Cardiac muscle cell (in vitro differentiated cells and primary cell): ENCODE data around the gene ASCC3. TPM values are rescaled to one million over a fixed set of nuclear protein-coding genes. Genes with fewer than 3 reads are reported as not detected.

ENCODE experiments used
- DNase-seq, 2 donors: peaks; one replicate each; pipeline versions ENCODE4 v3.0.0 to v3.0.0-alpha.2; 2010 to 2017; ENCODE audit warnings: low read depth in 1 of 2, low spot score in 1 of 2
- H3K27ac ChIP-seq: fragments of 200-600 bp; sonication (generic); 2 replicates; pipeline ENCODE4 v1.5.1; 2016
- H3K27me3 ChIP-seq: fragments of 200-600 bp; sonication (generic); 2 replicates; pipeline ENCODE4 v1.6.0; 2016; ENCODE audit warnings: control low read depth
- H3K36me3 ChIP-seq: fragments of 200-600 bp; sonication (generic); 2 replicates; pipeline ENCODE4 v1.5.1; 2016; ENCODE audit warnings: control low read depth
- H3K4me1 ChIP-seq: fragments of 200-600 bp; sonication (generic); 2 replicates; pipeline ENCODE4 v1.8.1; 2017; ENCODE audit warnings: low read depth, mild to moderate bottlenecking, mixed run types
- H3K4me3 ChIP-seq: fragments of 200-600 bp; sonication (generic); 2 replicates; pipeline ENCODE4 v1.5.1; 2016; ENCODE audit warnings: mild to moderate bottlenecking
- H3K9me3 ChIP-seq: fragments of 200-600 bp; sonication (generic); 2 replicates; pipeline ENCODE4 v1.5.1; 2017; ENCODE audit warnings: low read depth, mild to moderate bottlenecking, control low read depth
- polyA plus RNA-seq: library from polyadenylated mRNA; unstranded; fragments of >200 nt; fragmentation: Nextera tagmentation; extraction: Ambion mirVana; gene quantifications from 2 replicates; pipeline ENCODE4 v1.2.1, GENCODE V29; 2016
- total RNA-seq: library from RNA; depleted of rRNA; stranded (reverse); fragments of >200 nt; gene quantifications from 2 replicates; pipeline ENCODE4 v1.2.3, GENCODE V29; 2016
- TF ChIP-seq, protein P1 (sequence below): IDR thresholded peaks from 2 replicates; pipeline ENCODE4 v1.5.1; 2012; ENCODE audit warnings: low read depth, mild to moderate bottlenecking, low read length

ASCC3 gene
- total and polyA plus RNA-seq, 2 experiments from 2014 or later: 29.3 to 33.7 TPM

- peak in 1 of 2 donors; percentile 11 for DNase-seq
- Histone ChIP-seq H3K27me3 (no peaks in the 10 kb centered on the region), H3K27ac (peak overlapping the region; percentile 95), H3K4me1 (peaks cover 19% of the 10 kb centered on the region), H3K4me3 (peak overlapping the region; percentile 80), H3K9me3 (no peaks in the 10 kb centered on the region), H3K36me3 (no peaks in the 10 kb centered on the region)
- TF ChIP-seq, protein P1, sequence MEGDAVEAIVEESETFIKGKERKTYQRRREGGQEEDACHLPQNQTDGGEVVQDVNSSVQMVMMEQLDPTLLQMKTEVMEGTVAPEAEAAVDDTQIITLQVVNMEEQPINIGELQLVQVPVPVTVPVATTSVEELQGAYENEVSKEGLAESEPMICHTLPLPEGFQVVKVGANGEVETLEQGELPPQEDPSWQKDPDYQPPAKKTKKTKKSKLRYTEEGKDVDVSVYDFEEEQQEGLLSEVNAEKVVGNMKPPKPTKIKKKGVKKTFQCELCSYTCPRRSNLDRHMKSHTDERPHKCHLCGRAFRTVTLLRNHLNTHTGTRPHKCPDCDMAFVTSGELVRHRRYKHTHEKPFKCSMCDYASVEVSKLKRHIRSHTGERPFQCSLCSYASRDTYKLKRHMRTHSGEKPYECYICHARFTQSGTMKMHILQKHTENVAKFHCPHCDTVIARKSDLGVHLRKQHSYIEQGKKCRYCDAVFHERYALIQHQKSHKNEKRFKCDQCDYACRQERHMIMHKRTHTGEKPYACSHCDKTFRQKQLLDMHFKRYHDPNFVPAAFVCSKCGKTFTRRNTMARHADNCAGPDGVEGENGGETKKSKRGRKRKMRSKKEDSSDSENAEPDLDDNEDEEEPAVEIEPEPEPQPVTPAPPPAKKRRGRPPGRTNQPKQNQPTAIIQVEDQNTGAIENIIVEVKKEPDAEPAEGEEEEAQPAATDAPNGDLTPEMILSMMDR: no peak
Observed at GRCh38 chr6:100881707-100882040, 545 bp upstream of the ASCC3 start.

DNA sequence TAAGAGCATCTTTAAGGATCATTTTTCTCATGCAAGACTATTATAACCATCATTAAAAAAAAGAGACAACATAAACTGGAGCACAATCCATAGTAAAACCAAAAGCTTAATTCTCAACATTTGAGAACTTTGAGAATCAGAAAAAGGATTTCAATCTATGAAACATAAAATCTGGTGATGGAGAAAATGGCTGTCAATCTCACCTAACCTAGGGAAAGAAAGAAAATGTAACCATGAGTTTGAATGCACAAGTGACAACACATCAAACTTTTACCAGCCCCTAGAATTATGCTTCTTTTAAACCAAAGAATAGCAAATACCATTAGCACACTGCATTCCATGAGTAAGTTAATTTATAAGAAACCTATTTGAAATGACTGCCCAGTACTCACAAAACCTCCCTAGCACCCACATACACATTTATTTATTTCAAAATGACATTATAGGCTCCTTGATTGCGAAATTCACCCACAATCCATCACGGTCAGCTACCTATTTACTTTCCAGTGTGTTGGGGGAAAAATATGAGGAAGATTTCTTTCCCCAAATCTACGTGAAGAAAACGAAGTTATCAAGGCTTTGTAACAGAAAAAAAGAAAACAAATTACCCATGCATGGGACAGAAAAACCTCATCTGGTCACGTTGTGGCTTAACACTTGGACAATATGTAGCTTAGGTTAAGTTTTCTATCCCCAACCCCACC, 828 bp downstream of the ASCC3 start:
- DNase-seq: peak in 1 of 2 donors; percentile 48
- Histone ChIP-seq H3K9me3 (no peaks in the 10 kb centered on the region), H3K27me3 (no peaks in the 10 kb centered on the region), H3K4me1 (peaks cover 19% of the 10 kb centered on the region), H3K27ac (peak overlapping the region; percentile 95), H3K36me3 (no peaks in the 10 kb centered on the region), H3K4me3 (peak overlapping the region; percentile 80)
- TF ChIP-seq, protein P1: no peak

DNA sequence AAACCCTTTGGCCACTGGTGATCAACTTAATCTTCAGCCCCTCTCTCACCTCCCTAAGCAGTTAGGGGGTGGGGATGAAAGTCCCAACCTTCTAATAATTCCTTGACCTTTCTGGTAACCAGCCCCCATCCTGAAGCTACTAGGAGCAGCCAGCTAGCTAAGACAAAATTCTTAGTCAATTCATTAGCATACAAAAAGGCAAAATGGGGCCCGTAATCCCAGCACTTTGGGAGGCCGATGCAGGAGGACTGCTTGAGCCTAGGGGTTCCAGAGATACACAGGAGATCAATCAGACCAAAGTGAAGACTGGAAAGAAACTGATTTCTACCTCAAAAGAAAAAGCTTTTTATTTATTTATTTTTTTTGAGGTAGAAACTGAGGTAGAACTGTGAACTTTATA, 1.8 kb downstream of the ASCC3 start:
- Histone ChIP-seq H3K36me3 (no peaks in the 10 kb centered on the region), H3K27ac (no peak overlapping the region), H3K9me3 (no peaks in the 10 kb centered on the region), H3K4me3 (no peak overlapping the region), H3K27me3 (no peaks in the 10 kb centered on the region), H3K4me1 (peaks cover 19% of the 10 kb centered on the region)
- no peak for DNase-seq
- TF ChIP-seq, protein P1: no peak

DNA sequence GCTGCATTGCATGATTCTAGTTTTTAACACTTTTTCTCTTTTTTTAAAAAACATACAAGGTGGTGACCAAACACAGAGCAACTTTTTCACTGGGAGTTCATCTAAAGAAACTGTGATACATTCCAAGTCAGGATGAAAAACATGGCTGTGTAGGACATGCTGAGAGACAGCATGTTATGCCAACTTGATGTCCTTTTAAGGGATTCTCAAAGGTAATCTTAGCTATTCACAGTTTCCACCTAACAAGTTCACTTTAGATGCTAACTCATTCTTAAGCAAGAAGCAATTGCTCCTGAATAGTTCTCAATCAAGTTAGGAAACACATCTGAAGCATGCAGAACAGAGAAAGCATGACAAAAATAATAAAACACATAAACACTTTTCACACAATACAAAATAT, 3.3 kb downstream of the ASCC3 start:
- Histone ChIP-seq H3K27me3 (no peaks in the 10 kb centered on the region), H3K9me3 (no peaks in the 10 kb centered on the region), H3K4me3 (no peak overlapping the region), H3K4me1 (peaks cover 19% of the 10 kb centered on the region), H3K36me3 (no peaks in the 10 kb centered on the region), H3K27ac (peak overlapping the region; percentile 37)
- TF ChIP-seq, protein P1: no peak
- no peak for DNase-seq

DNA sequence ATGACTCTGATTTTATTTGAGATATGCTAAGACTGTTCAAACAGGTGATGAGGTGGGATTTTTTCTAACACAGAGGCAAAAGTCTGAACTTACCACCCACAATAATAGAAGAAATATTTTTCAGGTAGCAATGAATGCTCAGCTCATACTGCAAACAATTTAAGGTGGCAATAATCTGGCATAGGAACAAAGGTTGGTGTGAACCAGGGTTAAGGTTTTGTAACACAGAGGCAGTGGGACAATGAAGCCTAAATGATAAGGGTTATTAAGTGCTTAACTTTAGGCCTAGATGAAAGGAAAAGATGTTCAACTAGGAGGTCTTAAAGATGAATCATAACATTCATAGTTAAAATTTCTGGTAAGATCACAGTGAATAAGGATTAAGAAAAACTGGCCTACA, 4.9 kb downstream of the ASCC3 start:
- Histone ChIP-seq H3K4me3 (no peak overlapping the region), H3K9me3 (no peaks in the 10 kb centered on the region), H3K36me3 (no peaks in the 10 kb centered on the region), H3K27ac (no peak overlapping the region), H3K27me3 (no peaks in the 10 kb centered on the region), H3K4me1 (peaks cover 19% of the 10 kb centered on the region)
- TF ChIP-seq, protein P1: no peak
- no peak for DNase-seq
